ENCODE measurements around the gene OR6Q1. TPM values are rescaled to one million over a fixed set of nuclear protein-coding genes. Genes with fewer than 3 reads are reported as not detected.

The OR6Q1 gene
- total RNA-seq, 4 donors from 2014 or later = not detected

DNA sequence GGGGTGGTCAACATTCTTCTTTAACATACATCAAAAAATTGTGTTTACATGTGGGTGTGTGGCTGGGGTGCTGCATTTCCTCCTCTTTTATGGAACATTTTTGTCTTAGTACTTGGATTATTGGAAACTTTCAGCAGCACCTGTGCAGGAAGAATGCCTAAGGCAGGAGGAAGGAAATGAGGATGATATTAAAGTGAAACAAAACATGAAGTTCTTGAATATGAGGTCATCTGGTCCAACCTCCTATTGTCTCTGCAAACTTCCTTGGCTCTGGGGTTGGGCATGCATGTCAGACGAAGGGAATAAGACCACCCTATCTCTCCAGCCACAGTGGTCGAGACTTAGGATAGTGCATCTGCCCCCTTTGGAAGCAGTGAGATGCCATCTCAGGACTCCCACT lies 27.7 kb upstream of the OR6Q1 start:
- WGBS, 2 donors = 56 to 75% methylated on average over 2 of the region's 2 CpGs
- no peak overlapping the region for H3K4me3 ChIP-seq (ENCODE audit: low read depth, poor library complexity, severe bottlenecking)
- TF ChIP-seq, protein P1, sequence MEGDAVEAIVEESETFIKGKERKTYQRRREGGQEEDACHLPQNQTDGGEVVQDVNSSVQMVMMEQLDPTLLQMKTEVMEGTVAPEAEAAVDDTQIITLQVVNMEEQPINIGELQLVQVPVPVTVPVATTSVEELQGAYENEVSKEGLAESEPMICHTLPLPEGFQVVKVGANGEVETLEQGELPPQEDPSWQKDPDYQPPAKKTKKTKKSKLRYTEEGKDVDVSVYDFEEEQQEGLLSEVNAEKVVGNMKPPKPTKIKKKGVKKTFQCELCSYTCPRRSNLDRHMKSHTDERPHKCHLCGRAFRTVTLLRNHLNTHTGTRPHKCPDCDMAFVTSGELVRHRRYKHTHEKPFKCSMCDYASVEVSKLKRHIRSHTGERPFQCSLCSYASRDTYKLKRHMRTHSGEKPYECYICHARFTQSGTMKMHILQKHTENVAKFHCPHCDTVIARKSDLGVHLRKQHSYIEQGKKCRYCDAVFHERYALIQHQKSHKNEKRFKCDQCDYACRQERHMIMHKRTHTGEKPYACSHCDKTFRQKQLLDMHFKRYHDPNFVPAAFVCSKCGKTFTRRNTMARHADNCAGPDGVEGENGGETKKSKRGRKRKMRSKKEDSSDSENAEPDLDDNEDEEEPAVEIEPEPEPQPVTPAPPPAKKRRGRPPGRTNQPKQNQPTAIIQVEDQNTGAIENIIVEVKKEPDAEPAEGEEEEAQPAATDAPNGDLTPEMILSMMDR (IDR thresholded peaks at IDR 0.05) = no peak
- no peak for TF ChIP-seq POLR2A (IDR thresholded peaks at IDR 0.05)
- intact Hi-C loops (cut with DNase I; ENCODE audit: low total_unique reads) = no loop called here
- no peak for DNase-seq (ENCODE audit: low spot score in 2 of 2)

DNA sequence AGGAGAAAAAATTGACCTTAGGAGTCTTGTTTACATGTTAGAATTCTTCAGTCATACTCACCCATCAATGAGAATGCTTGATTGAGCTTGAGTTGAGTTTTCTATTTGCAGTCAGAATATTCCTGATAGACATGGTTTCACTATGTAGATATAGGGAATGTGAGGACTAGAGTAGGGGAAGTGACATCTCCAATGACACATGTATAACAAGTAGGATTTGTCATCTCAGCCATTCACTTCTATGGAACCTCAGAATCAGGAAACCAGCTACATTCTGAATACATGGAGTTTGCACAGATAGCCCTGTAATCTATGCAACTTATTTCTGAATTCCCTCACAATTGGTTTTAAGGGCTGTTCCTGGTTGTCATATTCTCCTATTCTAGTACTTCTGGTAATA lies 27.2 kb upstream of the OR6Q1 start:
- DNase-seq (ENCODE audit: low spot score in 2 of 2) = no peak
- no peak overlapping the region for H3K4me3 ChIP-seq (ENCODE audit: low read depth, poor library complexity, severe bottlenecking)
- intact Hi-C loops (cut with DNase I; ENCODE audit: low total_unique reads) = no loop called here
- TF ChIP-seq, protein P1 (IDR thresholded peaks at IDR 0.05) = no peak
- no peak for TF ChIP-seq POLR2A (IDR thresholded peaks at IDR 0.05)

DNA sequence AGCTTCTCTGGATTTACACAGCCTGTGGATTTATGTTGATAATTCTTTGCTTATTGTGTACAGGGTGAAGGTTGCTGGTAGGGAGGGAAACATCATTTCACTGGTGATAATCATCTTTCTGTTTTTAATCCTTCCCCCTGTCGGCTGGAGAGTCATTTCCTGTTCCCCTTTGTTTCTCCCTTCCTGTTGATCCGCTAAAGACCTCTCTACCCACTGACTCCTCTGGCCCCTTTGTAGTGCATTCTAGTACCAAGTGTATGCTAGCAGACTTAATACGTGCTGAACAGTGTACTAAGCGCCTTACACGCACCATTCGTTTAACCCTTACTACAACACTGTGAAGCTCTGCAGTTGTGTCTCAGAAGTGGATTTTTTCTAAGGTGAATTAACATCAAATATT lies 26.1 kb upstream of the OR6Q1 start:
- WGBS, 2 donors = 68 to 70% methylated on average over 6 of the region's 6 CpGs
- intact Hi-C loops (cut with DNase I; ENCODE audit: low total_unique reads) = no loop called here
- H3K4me3 ChIP-seq (ENCODE audit: low read depth, poor library complexity, severe bottlenecking) = no peak overlapping the region
- TF ChIP-seq, protein P1 (IDR thresholded peaks at IDR 0.05) = no peak
- no peak for TF ChIP-seq POLR2A (IDR thresholded peaks at IDR 0.05)
- DNase-seq (ENCODE audit: low spot score in 2 of 2) = no peak

DNA sequence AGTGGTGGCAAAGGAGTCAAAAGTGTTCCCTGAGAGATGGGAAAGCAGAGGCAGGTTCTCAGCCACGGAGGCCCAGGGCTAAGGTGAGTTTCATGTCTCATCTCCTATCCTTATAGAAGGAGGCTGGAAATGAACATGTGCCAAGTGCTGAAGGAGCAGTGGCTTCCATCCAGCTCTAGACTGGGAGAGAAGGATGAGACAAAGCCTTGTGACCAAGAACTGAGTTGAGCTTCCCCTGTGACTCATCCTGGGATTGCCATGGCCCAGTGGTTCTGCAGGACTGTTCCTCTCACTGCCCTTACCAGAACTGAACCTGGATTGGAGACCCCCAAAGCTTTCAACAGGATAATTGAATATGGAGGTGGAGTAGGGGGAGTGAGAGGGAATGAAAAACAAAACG lies 23.8 kb upstream of the OR6Q1 start:
- intact Hi-C loops (cut with DNase I; ENCODE audit: low total_unique reads) = no loop called here
- 57 to 68% methylated on average over 2 of the region's 2 CpGs for WGBS, 2 donors
- TF ChIP-seq, protein P1 (IDR thresholded peaks at IDR 0.05) = no peak
- no peak for TF ChIP-seq POLR2A (IDR thresholded peaks at IDR 0.05)

DNA sequence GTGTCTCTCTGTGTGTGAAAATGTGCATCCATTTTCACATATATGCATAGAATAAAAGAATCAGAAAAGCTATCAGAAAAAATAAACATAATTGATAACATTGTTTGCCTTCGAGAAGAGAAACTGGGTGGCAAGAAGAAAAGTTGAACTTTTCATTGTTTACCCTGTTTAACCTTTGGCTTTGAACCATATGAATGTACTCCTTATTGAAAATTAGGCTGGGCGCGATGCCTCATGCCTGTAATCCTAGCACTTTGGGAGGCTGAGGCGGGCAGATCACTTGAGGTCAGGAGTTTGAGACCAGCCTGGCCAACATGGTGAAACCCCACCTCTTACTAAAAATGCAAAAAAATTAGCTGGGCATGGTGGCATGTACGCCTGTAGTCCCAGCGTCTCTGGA lies 19.0 kb upstream of the OR6Q1 start:
- 73 to 77% methylated on average over 6 of the region's 6 CpGs for WGBS, 2 donors
- no peak for DNase-seq (ENCODE audit: low spot score in 2 of 2)

More for the DNA sequence above, 23.8 kb upstream of the OR6Q1 start:
- no peak for DNase-seq (ENCODE audit: low spot score in 2 of 2)
- H3K4me3 ChIP-seq (ENCODE audit: low read depth, poor library complexity, severe bottlenecking) = no peak overlapping the region

DNA sequence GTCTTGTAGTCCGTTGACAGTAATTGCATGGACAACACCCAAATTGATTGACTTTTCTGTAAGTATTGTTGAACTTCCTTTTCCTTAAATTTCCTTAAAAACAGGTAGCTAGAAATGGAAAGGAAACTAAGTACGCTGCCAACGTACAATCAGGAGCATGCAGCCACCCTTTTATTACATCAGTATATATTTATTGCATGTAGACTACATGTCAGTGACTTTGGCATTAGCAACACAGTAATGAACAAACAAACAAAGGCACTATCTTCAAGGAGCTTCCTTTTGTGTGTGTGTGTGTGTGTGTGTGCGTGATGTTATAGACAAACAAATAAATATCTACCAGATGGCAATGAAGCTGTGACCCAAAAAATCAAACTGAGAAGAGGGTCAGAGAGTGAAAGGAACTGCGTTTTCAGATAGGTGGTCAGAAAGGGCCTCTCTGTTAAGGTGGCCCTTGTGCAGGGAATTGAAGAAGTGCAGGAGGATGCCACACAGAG lies 7.3 kb upstream of the OR6Q1 start, which contains the start of gene OR9Q1:
Gene OR9Q1, plus strand, starts transcription at position 447 of the 497 bp plus-strand sequence. CDS start 155,564 bp downstream, outside the sequence.
- 76 to 79% methylated on average over 5 of the region's 5 CpGs for WGBS, 2 donors
- no peak within 1 kb of the TSS for H3K4me3 ChIP-seq (ENCODE audit: low read depth, poor library complexity, severe bottlenecking)
- TF ChIP-seq, protein P1 (IDR thresholded peaks at IDR 0.05) = no peak
- no peak for TF ChIP-seq POLR2A (IDR thresholded peaks at IDR 0.05)
- intact Hi-C loops (cut with DNase I; ENCODE audit: low total_unique reads) = no loop called here
- no peak for DNase-seq (ENCODE audit: low spot score in 2 of 2)

More for the DNA sequence above, 19.0 kb upstream of the OR6Q1 start:
- TF ChIP-seq, protein P1 (IDR thresholded peaks at IDR 0.05) = no peak
- no peak for TF ChIP-seq POLR2A (IDR thresholded peaks at IDR 0.05)
- no peak overlapping the region for H3K4me3 ChIP-seq (ENCODE audit: low read depth, poor library complexity, severe bottlenecking)
- intact Hi-C loops (cut with DNase I; ENCODE audit: low total_unique reads) = no loop called here
